Stimulated activated CD4-positive, alpha-beta T cell treated with anti-CD3 and anti-CD28 coated beads, Interleukin-1b, Interleukin-23, amount 100 ng/mL, for 4 hours (primary cell): ENCODE results near the gene VTCN1.
"Not testable (repeated sequence)": the region's sequence is repeated elsewhere in the genome, so short reads cannot be mapped to it uniquely, and the experiment has no call there.

Experiments
- DNase-seq, 2 donors: peaks; one replicate each; pipeline ENCODE4 v3.0.0-alpha.2; 2020; ENCODE audit warnings: low read depth in 2 of 2

The VTCN1 gene, protein sequence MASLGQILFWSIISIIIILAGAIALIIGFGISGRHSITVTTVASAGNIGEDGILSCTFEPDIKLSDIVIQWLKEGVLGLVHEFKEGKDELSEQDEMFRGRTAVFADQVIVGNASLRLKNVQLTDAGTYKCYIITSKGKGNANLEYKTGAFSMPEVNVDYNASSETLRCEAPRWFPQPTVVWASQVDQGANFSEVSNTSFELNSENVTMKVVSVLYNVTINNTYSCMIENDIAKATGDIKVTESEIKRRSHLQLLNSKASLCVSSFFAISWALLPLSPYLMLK

DNA sequence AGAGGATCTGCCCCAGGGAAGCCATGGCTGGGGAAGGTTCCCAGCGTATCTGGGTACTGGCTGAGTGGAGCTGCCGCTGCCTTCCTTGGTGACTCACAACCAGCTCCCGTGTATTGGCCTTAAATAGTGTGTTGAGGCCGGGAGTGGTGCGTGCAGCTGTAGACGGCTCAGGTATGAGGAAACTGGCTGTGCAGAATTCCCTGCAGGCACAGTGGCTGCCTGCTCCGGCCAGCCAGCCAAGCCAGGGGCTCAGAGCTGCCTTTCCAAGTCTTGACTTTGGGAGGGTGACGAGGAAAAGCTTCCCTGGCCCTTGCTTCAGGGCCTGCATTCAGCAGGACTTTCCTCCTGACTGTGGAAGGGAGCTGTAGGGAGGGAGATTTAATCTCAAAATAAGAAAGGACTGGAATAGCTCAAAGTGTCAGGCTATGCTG is at the start of gene VTCN1:
VTCN1 (minus strand) TSS at position 97 of the 431 bp plus-strand sequence; CDS start at position 25, 72 bp downstream.
- DNase-seq: no peak

DNA sequence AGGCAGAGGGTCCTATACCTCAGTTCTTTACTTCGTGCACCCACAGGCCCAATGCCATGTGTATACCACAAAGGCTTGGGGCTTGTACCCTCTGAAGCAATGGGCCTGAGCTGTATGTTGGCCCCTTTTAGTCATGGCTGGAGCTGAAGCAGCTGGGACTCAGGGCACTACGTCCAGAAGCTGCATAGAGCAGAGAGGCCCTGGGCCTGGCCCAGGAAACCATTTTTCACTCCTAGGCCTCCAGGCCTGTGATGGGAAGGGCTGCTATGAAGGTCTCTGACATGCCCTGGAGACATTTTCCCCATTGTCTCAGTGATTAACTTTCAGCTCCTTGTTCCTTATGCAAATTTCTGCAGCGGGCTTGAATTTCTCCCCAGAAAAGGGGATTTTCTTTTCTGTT is 48.1 kb upstream of the VTCN1 start:
- DNase-seq: no peak

DNA sequence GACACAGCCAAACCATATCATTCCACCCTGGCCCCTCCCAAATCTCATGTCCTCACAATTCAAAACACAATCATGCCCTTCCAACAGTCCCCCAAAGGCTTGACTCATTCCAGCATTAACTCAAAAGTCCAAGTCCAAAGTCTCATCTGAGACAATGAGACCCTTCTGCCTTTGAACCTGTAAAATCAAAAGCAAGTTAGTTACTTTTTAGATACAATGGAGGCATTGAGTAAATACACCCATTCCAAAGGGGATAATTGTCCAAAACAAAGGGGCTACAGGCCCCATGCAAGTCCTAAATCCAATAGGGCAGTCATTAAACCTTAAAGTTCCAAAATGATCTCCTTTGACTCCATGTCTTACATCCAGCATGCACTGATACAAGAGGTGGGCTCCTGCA is 47.3 kb upstream of the VTCN1 start:
- not testable (repeated sequence) for DNase-seq

DNA sequence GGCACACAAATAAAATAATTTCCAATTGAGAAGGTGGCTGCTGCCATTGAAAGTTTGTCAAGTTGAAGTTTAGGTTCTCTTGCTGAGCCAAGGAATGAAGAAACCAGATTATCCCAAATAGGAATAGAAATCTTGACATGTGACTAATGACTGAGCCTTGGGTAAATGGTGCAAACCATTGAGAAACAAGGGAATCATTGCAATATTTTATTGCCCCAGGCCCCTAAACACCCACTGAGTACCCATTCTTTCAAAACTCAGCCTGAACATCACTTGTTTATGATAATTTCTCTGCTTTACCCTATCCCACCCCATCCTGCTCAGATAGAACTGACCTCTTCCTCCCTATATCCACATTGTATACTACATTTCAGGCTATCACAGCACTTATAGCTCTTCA is 46.6 kb upstream of the VTCN1 start:
- no peak for DNase-seq

DNA sequence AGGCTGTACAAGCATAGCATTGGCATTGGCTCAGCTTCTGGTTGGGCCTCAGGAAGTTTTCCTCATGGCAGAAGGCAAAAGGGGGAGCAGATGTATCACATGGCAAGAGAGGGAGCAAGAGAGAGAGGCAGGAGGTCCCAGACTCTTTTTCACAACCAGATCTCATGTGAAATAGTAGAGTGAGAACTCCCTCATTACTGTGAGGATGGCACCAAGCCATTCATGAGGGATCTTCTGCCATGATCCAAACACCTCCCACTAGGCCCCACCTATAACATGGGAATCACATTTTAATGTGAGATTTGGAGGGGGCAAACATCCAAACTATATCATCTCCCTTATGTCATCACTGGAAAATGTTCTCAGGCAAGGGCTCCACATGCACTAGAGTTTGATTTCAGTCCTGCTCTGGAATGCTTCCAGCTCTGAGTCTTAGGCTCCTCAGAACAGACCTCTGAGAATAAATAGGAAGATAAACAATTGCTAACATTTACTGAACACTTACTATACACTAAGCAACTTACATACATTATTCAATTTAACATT is 39.4 kb upstream of the VTCN1 start:
- no peak for DNase-seq

DNA sequence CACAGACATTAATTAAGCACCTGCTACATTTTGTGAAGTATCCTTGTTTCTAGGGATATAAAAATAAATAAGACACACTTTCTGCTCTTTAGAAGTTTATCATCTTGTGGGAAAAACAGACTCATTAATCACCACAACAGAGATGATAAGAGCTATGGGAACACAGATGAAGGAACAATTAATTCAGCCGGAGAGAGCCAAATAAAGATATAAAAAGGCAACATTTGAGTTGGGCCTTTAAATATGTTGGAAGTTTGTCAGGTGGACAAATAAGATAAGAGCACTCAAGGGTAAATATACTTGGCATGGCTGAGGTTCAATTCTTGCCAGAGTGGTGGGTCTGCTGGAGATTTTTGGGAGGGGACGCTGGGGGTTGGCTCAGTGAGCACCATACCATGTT is 34.2 kb upstream of the VTCN1 start:
- no peak for DNase-seq

DNA sequence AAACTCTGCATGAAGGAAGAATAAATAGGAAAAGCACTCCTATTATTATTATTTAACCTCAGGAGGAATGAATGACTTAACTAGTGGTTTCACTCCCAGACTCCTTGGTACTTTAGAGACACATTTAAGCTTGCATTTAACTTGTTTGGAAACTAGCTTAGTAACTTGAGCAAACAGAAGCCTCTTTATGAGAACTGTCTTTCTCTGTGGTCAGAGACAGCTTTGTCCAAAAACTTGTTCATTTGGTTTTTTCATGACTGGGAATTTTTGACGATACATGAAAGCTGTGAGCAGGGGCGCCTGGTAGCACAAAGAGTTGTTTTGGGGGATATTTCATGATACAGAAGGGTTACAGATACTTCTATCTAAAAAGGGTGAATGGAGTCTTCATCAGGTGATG is 33.6 kb upstream of the VTCN1 start:
- no peak for DNase-seq

DNA sequence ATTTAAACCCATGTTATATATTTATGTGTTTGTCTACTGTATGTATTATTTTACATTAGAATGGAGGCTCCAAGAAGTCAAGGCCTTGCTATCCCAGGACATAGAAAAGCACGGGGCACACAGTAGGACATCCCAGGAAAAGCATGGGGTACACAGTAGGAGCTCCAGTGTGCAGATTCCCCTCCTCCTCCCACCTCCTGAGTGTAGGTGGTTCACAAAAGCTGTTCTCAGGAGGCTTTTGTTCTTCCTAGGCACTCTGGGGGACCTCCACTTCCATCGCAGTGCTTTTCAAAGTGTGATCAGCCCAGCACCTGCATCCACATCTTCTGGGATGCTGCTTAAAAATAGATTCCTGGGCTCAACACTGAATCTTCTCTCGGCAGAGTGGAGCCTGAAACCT is 30.8 kb upstream of the VTCN1 start:
- DNase-seq: no peak

DNA sequence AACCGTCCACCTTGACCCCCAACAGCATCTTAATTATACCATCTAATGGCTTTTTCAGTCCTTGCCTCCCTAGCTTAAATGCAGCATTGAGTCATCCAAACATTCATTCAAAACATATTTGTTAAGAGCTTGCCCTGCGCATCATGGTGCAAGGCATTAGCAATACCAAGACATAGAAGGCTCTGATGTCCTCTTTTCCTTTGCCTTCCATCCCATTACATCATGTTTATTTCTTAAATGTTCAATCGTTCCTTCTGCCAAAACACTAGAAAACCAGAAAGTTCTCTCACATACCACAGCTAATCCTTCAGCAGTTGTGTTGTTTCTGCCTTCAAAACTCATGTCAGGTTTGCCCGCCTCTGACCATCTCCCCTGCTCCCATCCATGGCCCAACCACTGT is 29.8 kb upstream of the VTCN1 start:
- no peak for DNase-seq

DNA sequence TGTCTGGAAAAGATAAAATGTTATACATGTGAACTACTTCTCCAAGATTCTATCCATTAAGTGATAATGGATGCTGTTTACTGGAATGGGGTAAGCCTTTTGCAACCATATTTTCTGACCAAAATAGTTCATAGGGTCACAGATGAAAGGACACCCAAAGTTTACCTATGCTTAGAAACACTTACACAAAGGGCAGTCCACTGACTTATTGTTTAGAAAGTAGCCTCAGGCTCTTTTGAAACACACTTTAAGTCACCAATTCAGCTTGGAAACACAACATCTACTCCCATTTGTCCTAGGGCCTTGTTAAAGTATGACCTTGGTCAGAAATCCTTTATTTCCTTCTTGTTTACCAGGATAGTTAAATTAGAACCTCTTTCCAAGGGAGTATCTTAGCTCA is 28.7 kb upstream of the VTCN1 start:
- no peak for DNase-seq

DNA sequence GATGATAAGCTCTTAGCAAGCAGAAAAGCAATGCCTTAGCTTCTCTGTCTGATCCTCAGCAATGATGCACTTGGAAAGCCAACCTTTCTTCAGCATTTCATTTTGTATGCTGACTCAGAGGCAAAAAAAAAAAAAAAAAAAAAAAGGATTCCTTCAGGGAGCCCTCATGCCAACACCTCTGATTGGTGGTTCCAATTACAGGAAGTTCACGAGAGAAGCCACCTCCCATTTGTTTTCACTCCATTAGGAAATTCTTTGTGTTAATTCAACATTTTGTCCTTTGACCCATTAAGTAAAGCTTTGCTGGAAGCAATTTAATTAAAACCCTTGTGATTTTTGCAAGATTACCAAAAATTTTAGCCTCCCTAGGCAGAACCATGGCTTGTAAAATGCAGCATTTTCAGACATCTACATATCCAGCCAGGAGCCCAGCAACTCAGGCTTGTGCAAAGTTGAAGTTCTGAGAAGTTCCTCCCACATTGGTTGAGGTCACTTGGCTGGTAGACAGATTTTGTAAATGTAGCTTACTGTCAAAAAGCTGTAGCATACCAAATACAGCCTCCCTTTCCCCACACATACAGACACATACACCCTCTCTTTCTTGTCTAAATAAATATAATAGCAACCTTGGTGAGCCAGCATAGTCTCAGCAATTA is 27.1 kb upstream of the VTCN1 start:
- DNase-seq: no peak

DNA sequence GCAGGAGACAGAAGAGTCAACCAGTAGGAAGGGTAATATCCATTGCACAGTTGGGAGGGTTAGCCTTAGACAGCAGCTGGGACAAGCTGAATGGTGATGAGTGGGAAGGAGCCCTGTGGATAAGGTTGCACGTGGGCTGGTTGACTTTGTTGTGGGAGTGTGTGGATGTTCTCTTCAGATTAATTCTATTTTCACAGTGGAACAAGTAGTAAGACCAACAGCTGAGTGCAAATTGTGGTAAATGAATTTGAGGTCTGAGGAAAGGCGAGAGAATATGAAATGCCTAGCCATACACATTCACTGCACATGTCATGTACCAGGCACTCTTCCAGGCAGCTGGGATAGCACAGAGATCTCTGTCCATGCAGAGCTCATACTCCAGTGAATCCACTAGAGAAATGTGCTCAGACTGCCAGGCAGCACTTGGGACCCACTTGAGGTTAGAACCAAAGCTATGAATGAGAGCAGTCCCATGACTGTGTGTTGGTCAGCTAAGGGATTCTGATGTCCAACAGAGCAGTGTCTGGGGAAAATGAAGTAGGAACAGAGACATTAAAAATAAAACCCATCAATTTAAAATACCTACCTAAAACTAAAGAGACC is 25.2 kb upstream of the VTCN1 start:
- DNase-seq: no peak

DNA sequence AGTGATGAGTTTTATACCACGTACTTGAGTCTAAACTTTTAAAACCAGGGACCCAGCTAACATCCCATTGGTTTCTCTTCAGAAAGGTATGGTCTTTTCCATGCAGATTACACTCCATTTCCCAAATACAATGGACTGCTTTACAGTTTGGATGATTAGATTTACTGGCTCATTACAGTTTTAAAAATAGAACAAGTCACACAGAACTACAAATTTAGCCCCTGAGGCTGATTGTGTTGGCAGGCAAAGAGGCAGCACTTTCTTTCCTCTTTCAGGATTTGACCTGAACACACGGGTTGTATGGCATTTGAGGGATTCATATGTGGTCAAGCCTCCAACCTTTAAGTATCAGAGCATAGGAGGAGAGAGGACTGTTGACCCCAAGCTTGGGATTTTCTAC is 21.8 kb upstream of the VTCN1 start:
- DNase-seq: no peak

DNA sequence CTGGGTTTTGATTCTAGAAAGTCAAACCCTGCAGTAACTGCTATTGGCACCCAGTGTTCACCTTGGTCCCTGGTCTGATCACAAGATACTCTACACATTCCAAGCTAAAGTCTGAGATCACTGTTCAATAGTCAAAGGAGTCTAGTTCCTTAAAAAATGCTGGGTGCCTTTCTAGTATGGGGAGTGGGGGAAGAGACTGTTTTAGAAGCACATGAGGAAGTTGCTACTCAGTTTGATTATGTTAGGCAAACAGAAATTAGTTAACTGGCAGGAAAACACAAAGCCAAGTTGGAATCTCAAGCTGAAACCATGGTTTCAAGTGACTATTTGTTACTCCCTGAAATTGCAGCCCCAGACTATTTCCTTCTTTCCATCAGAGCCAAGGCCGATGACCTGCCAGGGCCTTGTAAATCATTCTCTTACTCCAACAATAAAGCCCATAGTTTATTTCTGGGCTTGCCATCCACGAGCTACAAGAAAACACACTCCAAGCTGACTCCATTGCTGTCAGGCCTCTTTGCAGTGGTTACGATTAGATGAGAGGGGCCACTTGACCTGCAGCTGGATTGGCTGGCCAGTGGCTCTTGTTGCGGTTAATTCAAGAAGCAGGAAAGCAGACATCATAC is 21.1 kb upstream of the VTCN1 start:
- DNase-seq: no peak

DNA sequence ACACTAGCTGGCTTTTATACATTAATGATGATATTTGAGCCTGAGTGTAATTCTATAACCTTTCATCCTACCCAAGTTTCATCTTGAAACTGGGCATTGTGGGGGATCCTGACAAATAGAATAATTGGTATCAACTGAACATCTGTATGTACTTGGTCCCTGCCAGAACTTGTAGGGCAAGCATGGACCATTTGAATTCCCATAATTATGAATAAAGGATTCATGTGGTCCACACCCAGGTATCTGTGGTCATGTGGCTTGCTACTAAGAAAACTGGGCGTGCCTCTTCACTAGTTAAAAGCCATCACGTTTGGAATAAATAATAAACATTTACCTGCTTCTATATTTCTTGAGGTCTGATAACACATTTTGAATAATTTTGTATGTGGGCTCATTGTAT is 20.6 kb upstream of the VTCN1 start:
- no peak for DNase-seq

DNA sequence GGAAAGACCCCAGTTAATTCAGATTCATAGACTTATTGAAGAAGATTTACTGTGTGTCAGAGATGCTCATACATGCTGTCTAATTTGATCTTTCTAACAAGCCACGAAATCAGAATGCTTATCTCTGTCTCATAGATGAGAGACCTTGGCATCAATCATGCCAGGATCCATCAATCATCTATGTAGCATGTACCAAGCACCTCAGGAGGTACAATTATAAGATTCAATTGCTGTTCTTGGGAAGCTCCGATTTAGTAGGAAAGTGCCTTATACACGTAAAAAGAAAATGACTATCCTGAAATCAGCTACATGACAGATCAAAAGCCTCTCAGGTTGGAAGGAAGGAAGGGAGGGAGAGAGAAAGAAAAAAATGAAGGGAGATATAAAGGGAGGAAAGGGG is 18.5 kb upstream of the VTCN1 start:
- DNase-seq: no peak

DNA sequence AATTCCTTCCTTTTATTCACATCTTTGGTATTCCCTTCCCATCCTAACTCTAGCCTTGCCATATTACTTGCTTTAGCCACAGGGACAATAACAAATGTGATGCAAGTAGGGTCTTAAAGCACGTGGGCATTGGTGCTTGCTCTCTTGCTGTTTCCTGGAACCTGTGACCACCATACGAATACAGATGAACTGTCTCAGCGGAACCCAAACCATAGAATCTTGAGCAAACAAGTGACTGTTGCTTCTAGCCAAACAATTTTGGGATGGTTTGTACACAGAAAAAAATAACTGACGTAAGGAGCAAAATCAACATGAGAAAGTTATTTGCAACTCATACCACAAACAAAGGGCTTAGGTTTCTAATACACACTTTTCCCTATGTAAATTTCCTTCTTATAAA is 15.2 kb upstream of the VTCN1 start:
- no peak for DNase-seq

DNA sequence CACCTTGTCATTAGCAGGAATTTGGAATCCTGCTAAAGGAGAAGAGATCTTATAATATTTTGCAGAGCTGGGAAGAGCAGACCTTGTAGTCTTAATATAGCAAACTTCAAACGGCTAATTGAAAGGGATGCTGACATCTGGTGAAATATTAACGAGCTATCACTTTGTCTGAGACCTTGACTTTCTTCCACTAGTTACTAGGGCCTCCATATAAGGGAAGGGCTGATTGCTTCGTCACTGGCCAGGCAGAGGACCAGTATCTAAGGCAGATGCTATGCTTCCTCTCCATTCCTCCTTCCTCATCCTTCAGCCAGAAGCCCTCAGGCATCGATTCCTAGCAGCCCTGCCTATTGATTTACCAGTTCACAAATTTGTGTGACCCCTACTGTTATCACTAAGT is 6.0 kb upstream of the VTCN1 start:
- DNase-seq: no peak

DNA sequence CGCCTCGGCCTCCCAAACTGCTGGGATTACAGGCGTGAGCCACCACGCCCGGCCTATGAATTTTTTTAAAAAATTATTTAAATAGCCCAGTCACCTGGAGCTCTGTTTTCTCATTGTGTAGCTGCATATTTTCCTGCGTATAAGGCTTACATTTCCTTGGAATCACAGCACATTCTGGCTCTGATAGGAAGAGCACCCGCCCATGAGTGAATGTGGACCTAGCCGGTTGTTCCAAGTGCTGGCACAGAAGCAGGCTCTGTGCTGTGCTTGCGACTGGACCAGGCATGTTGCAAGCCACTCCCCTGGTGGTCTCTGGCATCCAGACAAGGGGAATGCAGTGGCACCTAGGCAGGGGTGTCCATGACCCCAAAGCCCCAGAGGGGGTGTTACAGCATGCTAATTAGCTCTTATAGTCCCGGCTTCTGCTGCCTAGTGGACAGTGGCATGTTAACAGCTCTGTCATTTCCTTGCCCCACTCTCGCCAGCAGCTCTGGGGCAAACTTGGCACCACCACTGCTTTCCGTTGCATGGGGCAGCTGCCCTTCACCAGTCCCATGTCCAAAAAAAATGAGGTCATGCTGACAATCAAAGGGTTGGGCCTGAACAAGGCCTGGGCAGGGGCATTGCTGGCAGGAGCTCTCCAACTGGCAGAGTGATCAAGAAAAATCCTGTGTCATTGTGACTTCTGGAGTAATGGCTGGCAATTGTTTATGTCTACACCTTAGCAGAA is 5.2 kb upstream of the VTCN1 start:
- DNase-seq: no peak

DNA sequence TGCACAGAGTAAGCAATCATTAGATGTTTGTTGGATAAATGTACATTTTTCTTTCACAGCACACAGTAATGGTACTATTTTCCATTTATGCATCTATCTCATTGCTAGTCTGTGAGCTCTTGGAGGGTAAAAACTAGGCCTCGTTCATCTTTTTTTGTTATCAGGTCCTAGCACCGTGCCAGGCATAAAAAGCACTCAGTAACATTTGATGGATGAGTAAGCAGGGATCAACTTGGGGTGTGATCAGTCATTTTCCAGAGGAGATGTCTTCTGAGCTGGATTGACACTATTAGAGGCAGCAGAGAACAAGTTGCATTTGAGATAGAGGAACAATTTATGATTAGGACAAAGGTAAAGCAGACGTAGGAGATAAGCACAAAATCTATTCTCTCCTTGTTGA is 4.3 kb upstream of the VTCN1 start:
- no peak for DNase-seq

DNA sequence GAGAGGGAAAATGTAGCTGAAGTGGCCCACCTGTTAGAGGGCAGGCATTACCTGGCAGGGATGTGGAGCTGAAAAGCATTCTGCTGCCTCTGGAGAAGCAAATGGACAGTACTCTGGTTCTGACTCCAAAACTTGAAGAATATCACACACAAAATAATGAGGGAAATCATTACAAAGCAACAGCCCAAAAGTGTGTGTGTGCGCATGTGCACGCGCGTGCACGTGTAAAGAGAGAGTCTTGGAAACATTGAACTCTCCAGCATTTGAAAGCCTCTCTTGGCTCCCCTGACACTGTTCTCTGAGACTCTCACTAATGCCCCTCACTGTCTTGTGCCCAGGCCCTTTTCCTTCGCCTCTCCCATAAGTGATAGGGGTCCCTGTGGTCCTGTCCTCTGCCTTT is 2.3 kb upstream of the VTCN1 start:
- DNase-seq: no peak

DNA sequence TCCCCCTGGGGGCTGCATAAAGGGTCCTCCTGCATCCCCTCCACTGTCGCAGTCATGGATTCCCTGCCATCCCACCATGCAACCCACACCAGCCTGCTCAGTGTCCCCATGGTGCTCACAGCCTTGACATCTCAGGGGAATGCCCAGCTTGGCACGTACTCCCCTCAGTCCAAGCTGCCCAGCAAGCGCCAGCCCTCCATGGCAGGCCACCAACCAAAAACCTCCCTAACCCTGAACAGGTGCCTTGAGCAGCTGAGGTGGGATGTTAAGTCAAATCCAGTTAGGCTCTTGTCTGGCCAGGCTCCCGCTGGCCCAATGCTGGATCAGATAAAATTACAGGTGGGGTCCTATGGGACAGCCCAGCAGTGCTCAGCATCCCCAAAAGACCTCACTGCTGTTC is 341 bp downstream of the VTCN1 start:
- no peak for DNase-seq
